GM19043 (cell line): ENCODE measurements around the gene TMTC2.

Experiments
- ATAC-seq: cut with Tn5 transposase; IDR thresholded peaks from one replicate; pipeline ENCODE4 v1.9.1; 2021; ENCODE audit warnings: low read depth; ENCODE audit not compliant: unreplicated experiment

TMTC2 gene

DNA sequence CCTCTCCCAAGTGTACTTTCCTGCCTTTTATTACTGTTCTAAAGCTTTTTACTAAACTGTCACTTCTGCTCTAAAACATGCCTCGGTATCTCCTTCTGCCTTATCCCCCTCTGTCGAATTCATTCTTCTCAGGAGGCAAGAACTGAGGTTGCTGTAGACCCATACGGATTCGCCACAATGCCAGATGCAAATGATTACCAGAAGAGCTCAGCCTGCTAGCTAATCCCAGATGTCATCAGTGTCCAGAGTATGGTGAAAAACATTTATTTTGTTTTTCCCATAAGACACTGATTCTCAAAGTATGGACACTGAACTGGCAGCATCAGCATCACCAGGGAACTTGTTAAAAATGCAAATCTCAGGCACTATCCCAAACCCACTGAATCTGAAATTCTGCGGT, 359.3 kb downstream of the TMTC2 start:
- no peak for ATAC-seq

DNA sequence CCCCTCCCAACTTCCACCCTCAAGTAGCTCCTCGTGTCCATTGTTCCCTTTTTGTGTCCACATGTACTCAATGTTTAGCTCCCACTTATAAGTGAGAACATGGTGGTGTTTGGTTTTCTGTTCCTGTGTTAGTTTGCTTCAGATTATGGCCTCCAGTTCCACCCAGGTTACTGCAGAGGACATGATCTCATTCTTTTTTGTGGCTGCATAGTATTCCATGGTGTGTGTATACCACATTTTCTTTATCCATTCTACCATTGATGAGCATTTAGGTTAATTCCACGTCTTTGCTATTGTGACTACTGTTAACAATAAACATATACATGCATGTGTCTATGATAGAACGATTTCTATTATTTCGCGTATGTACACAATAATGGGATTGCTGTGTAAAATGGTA, 362.6 kb downstream of the TMTC2 start:
- ATAC-seq = no peak

DNA sequence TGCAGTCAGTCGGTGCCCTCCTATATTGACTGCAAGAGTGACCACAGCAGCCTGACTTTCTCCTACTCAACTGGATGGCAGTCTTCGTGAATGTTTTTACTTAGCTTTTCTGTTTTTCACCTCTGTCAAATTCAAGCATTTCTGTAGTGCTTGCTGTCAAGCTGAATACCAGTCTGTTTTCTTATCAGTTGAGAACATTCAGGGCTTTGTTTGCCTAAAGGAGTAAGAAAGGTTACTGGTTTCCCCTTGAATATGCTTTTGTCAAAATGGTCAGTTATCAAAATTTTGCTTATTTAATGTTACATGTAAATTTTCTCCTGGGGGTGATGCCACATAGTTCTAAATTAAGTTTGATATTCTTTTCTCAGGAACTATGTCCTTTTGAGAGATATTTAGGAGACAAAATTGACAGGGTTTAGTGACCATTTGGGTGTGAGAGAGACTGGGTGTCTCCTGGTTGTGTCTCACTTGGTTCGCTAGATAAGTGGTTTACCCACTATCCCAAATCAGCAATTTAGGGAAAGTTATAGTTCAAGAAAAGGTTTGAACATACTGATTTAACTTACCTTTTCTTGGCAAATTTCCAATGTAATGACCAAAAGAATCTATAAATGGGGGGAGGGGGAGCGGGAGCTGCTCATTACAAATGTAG, 366.3 kb downstream of the TMTC2 start:
- no peak for ATAC-seq

GRCh38 chr12:83057436-83057835, 370.7 kb downstream of the TMTC2 start:
- no peak for ATAC-seq

GRCh38 chr12:83059107-83059506, 372.4 kb downstream of the TMTC2 start:
- no peak for ATAC-seq

DNA sequence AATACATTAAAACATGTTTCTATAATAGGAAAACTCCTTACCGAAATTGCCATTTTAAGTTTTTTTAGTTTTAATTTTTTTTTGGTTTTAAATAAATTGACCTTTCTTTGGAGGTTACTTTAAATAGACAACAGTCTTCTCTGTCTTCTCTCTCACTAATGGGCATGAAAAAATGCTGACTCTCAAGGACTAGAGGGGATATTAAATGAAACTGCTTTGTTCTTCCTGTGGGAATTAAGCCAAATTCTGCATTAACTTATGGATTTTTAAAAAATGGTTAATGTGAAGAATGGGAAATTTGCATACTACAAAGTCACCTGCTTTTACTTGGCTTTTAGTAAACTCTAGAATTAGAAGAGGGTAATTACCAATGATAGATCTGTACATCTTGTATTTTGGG, 378.9 kb downstream of the TMTC2 start:
- ATAC-seq = no peak

DNA sequence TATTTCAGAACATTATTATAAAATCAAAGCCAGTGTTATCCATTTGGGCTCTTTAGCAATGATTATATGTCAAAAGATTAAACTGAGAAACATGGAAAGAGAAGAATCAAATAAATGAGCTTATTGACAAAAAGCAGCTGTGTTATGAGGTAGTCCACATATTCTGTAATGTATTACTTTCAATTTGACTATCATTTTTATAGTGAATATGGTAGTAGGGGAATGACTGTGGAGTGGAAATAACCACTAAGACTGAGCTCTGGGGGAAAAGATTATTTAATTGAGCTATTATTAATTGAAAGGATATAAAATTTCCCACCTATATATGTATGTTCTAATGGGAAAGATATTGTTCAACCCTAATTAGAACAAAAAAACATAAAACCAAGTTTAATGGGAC, 381.3 kb downstream of the TMTC2 start:
- no peak for ATAC-seq

DNA sequence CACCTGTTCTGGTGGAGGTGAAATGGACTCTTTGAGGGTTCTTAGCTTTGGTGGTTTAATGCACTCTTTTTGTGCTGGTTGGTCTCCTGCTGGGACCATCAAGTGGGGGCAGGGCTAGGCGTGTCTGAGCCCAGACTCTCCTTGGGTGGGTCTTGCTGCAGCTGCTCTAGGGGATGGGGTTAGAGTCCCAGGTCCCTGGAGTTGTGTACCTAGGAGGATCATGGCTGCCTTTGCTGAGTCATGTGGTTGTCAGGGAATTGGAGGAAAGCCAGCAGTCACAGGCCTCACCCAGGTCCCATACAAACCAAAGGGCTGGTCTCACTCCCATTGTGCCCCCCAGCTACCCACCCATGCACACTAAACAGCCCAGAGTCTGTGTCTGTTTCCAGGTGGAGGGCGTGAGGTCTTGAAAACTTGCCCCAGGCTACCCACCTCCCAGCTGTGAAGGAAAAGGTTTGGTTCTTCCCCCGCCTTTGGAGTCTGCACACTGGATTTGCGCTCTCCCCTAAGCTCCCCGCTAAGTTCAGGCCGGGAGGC, 387.7 kb downstream of the TMTC2 start:
- ATAC-seq = no peak

GRCh38 chr12:83075471-83075870, 388.8 kb downstream of the TMTC2 start:
- no peak for ATAC-seq

DNA sequence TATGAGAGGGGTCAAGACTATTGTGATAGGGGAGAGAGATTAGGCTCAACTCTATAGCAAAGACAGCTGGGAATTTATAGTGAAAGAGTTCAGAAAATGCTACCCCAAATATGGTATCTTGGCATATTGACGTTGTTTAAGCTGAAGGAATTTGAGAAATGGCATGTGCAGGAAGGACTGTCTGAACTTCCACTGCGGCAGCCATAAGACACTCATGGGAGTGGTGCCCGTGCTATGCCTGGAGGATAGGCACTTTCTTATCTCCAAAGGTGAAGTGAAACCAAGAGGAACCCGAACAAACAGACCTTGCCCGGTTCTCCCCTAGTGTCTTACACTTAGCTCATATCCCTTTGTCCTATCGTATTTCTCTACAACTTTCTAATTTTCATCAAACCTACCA, 390.3 kb downstream of the TMTC2 start:
- no peak for ATAC-seq

DNA sequence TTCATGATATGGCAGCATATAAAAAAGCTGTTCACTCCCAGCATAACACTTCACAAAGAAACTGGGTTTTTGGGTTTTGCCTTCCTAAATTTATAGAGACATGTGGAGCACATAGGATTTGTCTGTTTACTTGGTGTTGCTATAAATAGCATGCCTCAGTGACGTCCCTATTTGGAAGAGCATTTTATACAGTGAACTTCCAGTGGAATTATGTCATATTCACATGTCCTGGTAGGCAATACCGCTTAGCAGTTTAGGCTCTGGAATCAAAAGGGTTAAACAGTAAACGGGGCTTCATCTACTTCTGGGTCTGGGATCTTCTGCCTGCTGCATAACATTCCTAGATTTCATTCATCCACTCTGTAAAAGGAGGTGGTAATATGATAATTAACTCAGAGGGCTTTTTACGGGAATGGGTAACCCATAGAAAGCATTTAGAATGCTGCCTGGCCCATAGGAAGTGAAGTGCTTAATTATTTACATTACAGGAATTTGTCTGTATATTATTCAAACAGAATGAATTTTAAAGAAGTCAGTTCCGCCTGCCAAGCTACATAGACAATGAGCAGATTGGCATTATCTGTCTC, 396.1 kb downstream of the TMTC2 start:
- no peak for ATAC-seq

GRCh38 chr12:83083616-83084015, 396.9 kb downstream of the TMTC2 start:
- ATAC-seq = no peak

GRCh38 chr12:83084516-83085234, 398.0 kb downstream of the TMTC2 start:
- no peak for ATAC-seq

DNA sequence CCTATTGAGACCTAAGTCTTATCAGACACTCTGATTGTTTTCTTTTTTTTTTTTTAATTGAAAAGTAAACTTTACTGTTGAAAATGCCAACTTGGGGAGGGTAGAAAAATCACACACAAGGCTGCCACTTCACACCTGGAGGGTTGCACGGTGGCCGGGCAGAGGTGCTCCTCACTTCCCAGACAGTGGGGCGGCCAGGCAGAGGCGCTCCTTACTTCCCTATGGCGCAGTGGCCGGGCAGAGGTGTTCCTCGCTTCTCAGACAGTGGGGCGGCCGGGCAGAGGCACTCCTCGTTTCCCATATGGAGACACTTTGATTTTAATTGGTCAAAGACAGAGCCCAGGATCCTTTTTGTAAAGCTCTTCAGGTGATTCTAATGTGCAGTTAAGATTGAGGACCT, 399.3 kb downstream of the TMTC2 start:
- ATAC-seq = no peak

GRCh38 chr12:83089575-83089974, 402.9 kb downstream of the TMTC2 start:
- no peak for ATAC-seq

- ATAC-seq = no peak
Measured at GRCh38 chr12:83092129-83092528, 405.4 kb downstream of the TMTC2 start.

DNA sequence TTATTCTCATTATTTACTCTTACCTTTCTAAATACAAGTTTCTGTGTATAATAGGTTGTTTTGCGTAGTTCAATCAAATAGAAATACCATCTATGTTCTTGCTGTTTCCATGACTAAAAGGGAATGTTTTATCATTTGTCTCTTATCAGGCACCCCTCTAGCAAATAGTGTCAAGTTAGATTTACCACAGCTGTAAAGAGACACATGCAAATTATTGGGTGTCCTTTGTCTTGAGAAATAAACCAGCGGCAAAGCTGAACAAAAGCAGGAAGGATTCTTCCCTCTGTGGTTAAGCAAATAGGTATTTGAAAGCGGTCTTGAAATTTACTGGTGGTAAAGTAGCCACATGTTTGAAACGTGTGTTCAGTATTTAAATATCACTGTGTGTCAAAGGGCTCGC, 405.9 kb downstream of the TMTC2 start:
- ATAC-seq = no peak

DNA sequence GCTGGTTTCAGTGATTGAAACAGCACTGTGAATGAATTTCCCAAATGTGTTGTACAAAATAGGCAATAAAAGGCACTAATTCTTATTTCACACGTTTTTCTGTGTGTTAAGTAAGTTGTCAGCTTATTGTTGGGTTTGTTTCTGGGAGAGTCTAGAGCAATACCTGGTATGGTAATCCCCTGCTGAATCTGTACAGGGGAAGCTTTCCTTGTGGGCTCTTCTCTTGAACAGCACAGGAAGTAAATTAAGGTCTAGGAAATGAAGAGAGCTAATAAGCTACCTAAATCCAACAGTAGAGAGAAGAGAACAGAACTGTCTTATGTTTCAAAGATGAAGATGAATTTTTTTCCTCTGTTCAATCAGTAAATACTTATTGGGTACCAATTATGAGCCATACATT, 406.7 kb downstream of the TMTC2 start:
- no peak for ATAC-seq

DNA sequence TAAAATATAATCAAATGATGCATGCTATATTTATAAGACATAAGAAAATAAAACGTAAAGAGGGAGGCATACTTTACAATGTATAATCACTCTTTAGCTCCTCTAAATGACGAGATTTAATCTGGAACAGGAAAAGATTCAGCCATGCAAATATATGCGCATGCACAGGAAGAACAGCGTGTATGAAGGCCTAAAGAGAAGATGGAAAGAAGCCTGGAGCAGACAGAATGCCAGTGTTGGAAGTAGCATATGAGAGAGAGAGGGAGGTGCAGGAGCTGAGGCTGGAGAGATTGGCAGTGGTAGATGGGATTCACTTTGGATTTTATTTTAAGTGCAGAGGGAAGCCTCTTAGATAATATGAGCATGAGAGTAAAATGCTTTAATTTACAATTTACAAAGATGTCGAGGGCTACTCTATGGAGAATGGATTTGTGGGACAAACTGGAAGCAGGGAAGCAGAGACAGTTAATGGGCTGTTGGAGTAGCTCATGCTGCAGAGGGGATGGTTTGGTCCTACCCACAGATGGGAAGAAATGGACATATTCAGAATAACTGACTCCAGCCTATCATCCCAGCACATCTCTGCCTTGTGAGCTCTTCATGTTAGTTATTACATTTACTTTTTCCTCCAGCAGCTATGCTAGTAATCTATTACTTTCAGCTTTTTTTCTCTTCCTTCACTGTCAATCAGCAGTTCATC, 411.1 kb downstream of the TMTC2 start:
- no peak for ATAC-seq

DNA sequence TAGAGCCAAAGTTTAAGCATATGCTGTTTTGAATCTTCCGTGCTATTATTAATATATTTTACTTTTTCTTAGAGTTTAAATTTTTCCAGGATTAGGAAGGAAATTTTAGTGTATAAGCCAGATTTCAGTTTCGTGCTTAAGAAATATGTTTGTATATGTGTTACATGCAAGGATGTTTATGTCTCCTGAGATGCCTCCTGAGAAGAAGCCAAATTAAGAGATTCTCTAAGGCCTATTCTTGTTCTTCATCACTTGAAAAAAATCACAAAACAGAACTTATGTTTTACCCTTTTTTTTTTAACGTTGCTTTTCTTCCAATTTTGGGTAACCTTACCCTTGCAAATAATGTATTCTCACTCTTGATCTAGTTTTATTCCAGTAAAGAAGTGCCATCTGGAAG, 412.7 kb downstream of the TMTC2 start:
- no peak for ATAC-seq

DNA sequence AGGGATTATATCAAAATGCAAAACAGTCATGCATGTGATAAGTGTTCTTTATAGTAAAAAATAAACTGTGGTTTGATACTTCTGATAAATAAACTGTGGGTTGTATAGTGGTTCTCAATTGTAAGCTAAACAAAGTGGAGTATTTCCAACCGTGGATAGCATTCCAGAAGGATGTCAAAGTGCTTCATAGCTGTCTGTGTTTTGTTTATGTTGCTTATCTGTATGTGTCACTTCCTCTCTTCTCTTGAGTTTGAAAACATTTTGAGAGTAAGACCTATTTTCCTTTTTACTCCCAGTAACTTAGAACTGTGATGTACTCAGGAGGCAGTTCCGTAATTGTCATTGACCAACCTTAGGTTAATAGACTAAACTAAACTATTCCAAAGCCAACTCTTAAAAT, 415.8 kb downstream of the TMTC2 start:
- no peak for ATAC-seq
